Endothelial cell of umbilical vein (primary cell): ENCODE results near the gene KLHL10. TPM values are rescaled to one million over a fixed set of nuclear protein-coding genes. Genes with fewer than 3 reads are reported as not detected.
"Not testable (repeated sequence)": the region's sequence is repeated elsewhere in the genome, so short reads cannot be mapped to it uniquely, and the experiment has no call there.

Experiments used
- BruUV-seq: library from RNA; stranded (reverse); fragments of 400-500 nt; replicated peaks from 2 replicates; lab custom pipeline; 2021; lab: Mats Ljungman, UMichigan
- CTCF ChIA-PET: fragments of 300-600, 350-600 bp; sonication (Branson Sonifier 250); formaldehyde crosslinking; loops from one replicate; lab custom pipeline; 2021; ENCODE audit warnings: antibody characterized with exemption, inconsistent platforms; lab: Charles Lee
- POLR2A ChIA-PET: fragments of 300-600, 350-600 bp; sonication (Branson Sonifier 250); formaldehyde crosslinking; loops from one replicate; lab custom pipeline; 2021; ENCODE audit warnings: antibody characterized with exemption, inconsistent platforms; lab: Charles Lee
- DNase-seq: peaks from one replicate; pipeline ENCODE4 v3.0.0-alpha.2; 2011; ENCODE audit warnings: low read depth, low spot score
- FAIRE-seq: peaks from 2 replicates; lab custom pipeline; 2011; peaks lifted over from hg19 to GRCh38; lab: Jason Lieb, UNC
- H2AFZ ChIP-seq: 2 replicates; pipeline ENCODE4 v1.6.0; 2012; ENCODE audit warnings: low read depth, low read length, control low read depth, inconsistent platforms
- H3K27ac ChIP-seq: 2 replicates; pipeline ENCODE4 v1.5.1; 2011; ENCODE audit warnings: low read depth, mild to moderate bottlenecking, control low read depth, low read length, moderate library complexity; ENCODE audit not compliant: insufficient read depth
- H3K27me3 ChIP-seq, 2 experiments: 2 replicates each; pipeline versions ENCODE4 v1.6.0 to v1.6.1; 2011; ENCODE audit warnings: low read length in 2 of 2, mixed read lengths in 1 of 2; ENCODE audit not compliant: control insufficient read depth in 2 of 2, insufficient read depth in 2 of 2
- H3K36me3 ChIP-seq, 2 experiments: 2 replicates in 1 of 2; 3 replicates in 1 of 2; pipeline ENCODE4 v1.5.1; 2011; ENCODE audit warnings: low read length in 2 of 2, mild to moderate bottlenecking in 1 of 2, moderate library complexity in 1 of 2; ENCODE audit not compliant: control insufficient read depth in 2 of 2, insufficient read depth in 2 of 2; ENCODE audit errors: extremely low read depth in 1 of 2
- H3K4me1 ChIP-seq: 3 replicates; pipeline ENCODE4 v1.5.1; 2011; ENCODE audit warnings: mild to moderate bottlenecking, low read length; ENCODE audit not compliant: control insufficient read depth, insufficient read depth; ENCODE audit errors: extremely low read depth
- H3K4me2 ChIP-seq: 2 replicates; pipeline ENCODE4 v1.6.1; 2011; ENCODE audit warnings: low read length, control low read depth, mixed read lengths; ENCODE audit not compliant: insufficient read depth
- H3K4me3 ChIP-seq, 3 experiments: fragments of 200-600 bp in 1 of 3; sonication (generic), shearing (Covaris generic) in 1 of 3; replicated peaks in 1 of 3; 2 replicates each; pipeline ENCODE4 v1.5.1; 2011 to 2016; ENCODE audit warnings: control low read depth in 3 of 3, low read length in 3 of 3, mild to moderate bottlenecking in 2 of 3, inconsistent platforms in 1 of 3, low read depth in 1 of 3, moderate library complexity in 1 of 3; ENCODE audit not compliant: insufficient read depth in 1 of 3
- H3K79me2 ChIP-seq: 2 replicates; pipeline ENCODE4 v1.6.0; 2012; ENCODE audit warnings: low read length, inconsistent platforms; ENCODE audit not compliant: control insufficient read depth, insufficient read depth
- H3K9ac ChIP-seq: replicated peaks from 2 replicates; pipeline ENCODE3; 2011; ENCODE audit warnings: low read length, control low read depth; ENCODE audit not compliant: insufficient read depth; ENCODE audit errors: extremely low read depth
- H3K9me1 ChIP-seq: replicated peaks from 3 replicates; pipeline ENCODE4 v1.6.0; 2011; ENCODE audit warnings: mild to moderate bottlenecking, low read length; ENCODE audit not compliant: control insufficient read depth, insufficient read depth; ENCODE audit errors: extremely low read depth
- H3K9me3 ChIP-seq: replicated peaks from 2 replicates; pipeline ENCODE4 v1.5.1; 2012; ENCODE audit warnings: low read length, inconsistent platforms; ENCODE audit not compliant: control insufficient read depth, insufficient read depth
- H4K20me1 ChIP-seq: replicated peaks from 2 replicates; pipeline ENCODE3; 2011; ENCODE audit warnings: mild to moderate bottlenecking, low read length; ENCODE audit not compliant: control insufficient read depth, insufficient read depth; ENCODE audit errors: extremely low read depth
- CTCF ChIP-seq, 2 donors: IDR thresholded peaks; 1 replicate in 1 of 2; 2 replicates in 1 of 2; pipeline ENCODE4 v1.5.1; 2011; ENCODE audit warnings: low read length in 2 of 2, mild to moderate bottlenecking in 2 of 2, moderate library complexity in 2 of 2, control low read depth in 1 of 2, inconsistent platforms in 1 of 2, low read depth in 1 of 2; ENCODE audit not compliant: insufficient read depth in 1 of 2; ENCODE audit errors: extremely low read depth in 1 of 2
- GATA2 ChIP-seq: IDR thresholded peaks from 2 replicates; pipeline ENCODE4 v1.7.0; 2011; ENCODE audit warnings: low read depth, mild to moderate bottlenecking, moderate library complexity, mixed read lengths, low read length; ENCODE audit not compliant: insufficient read length, insufficient read depth
- MAX ChIP-seq: IDR thresholded peaks from 2 replicates; pipeline ENCODE4 v1.6.1; 2011; ENCODE audit not compliant: insufficient read depth, insufficient read length
- MYC ChIP-seq: IDR thresholded peaks from one replicate; pipeline ENCODE4 v1.6.1; 2011; ENCODE audit warnings: mild to moderate bottlenecking, low read depth, low read length
- POLR2AphosphoS5 ChIP-seq: IDR thresholded peaks from 2 replicates; pipeline ENCODE4 v1.6.1; 2012; ENCODE audit warnings: low read depth, mild to moderate bottlenecking, control low read depth, low read length, moderate library complexity; ENCODE audit not compliant: insufficient read depth
- dilution Hi-C: fragments of 300-500 bp; cut with MboI; formaldehyde crosslinking; loops from one replicate; pipeline ENCODE4 v1.15.0; 2019; ENCODE audit warnings: low sequenced_read_pairs; ENCODE audit not compliant: extremely low pct_ligation_motif_present
- intact Hi-C: fragments of 100-400 bp; cut with micrococcal nuclease; formaldehyde crosslinking; loops from one replicate; pipeline ENCODE4 v1.10.0; 2022
- polyA plus RNA-seq, 4 experiments: library from polyadenylated mRNA; depleted of rRNA in 3 of 4; stranded (reverse) in 3 of 4; unstranded in 1 of 4; fragments of >200 nt; gene quantifications; 2 replicates each; pipeline versions ENCODE4 v1.2.1 to v1.2.3, GENCODE V29; 2011 to 2012; ENCODE audit warnings: missing spikeins in 1 of 4
- total RNA-seq: library from RNA; stranded (reverse); gene quantifications from 2 replicates; pipeline ENCODE4 v1.2.3, GENCODE V29; 2021

KLHL10 gene
- total and polyA plus RNA-seq, 2 donors (not counting 3 experiments of a cell fraction or from before 2014, with no cell fraction given): 0.10 TPM; not detected in 1

DNA sequence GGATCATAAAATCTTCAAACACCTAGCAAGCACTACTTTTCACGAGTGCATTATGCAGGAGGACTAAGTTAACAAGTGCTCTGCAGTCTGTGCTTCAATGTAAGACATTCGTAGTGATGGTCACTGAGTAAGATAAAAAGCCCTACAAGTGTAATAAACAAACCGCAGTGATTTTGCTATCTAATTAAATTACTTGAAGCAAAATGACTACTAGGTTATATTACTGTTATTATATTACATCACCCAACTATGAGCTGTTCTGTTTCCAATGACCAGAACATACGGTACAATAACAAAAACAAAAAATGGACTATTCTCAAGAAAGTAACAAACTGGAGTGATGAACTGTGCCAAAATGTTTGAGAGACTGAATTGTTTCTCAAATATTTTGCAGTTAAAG is 11.2 kb downstream of the KLHL10 start:
- no peak overlapping the region for H3K4me2 ChIP-seq
- ChIA-PET POLR2A (no interaction called here), CTCF (interaction anchor here (1.2 to 2.5 kb wide), 2 partner anchors 11 to 14 kb away, joined by 3 to 7 read pairs; partner anchors contain the start of gene KLHL10)
- no peak for FAIRE-seq
- no peak overlapping the region for H3K27ac ChIP-seq
- DNase-seq: no peak
- no peaks in the 10 kb centered on the region for H3K4me1 ChIP-seq
- no peaks in the 10 kb centered on the region for H3K9me1 ChIP-seq
- H3K79me2 ChIP-seq: peaks cover 4% of the 10 kb centered on the region
- dilution Hi-C loops (no loop called here), intact Hi-C loops (no loop called here)
- H3K9me3 ChIP-seq: no peaks in the 10 kb centered on the region
- no TSS peak for BruUV-seq
- no peak overlapping the region for H3K4me3 ChIP-seq
- H3K9ac ChIP-seq: no peak overlapping the region
- H3K36me3 ChIP-seq: peaks cover 0 to 2% of the 10 kb centered on the region in 2 experiments
- no peaks in the 10 kb centered on the region for H4K20me1 ChIP-seq
- no peak overlapping the region for H2AFZ ChIP-seq
- no peak for TF ChIP-seq MYC
- H3K27me3 ChIP-seq: no peaks in the 10 kb centered on the region

- Histone ChIP-seq H3K27ac (no peak overlapping the region), H3K4me1 (no peaks in the 10 kb centered on the region), H3K4me2 (no peak overlapping the region), H3K27me3 (no peaks in the 10 kb centered on the region), H3K9me3 (no peaks in the 10 kb centered on the region), H3K9me1 (no peaks in the 10 kb centered on the region), H3K9ac (no peak overlapping the region), H2AFZ (no peak overlapping the region), H3K36me3 (peaks cover 2 to 4% of the 10 kb centered on the region in 2 experiments), H4K20me1 (no peaks in the 10 kb centered on the region), H3K79me2 (peaks cover 4% of the 10 kb centered on the region), H3K4me3 (no peak overlapping the region)
- no peak for TF ChIP-seq CTCF (IDR thresholded peaks at IDR 0.05; ENCODE audit: extremely low read depth in 1 of 2, insufficient read depth in 1 of 2, low read depth in 1 of 2, low read length in 2 of 2)
- no peak for TF ChIP-seq MAX
- TF ChIP-seq GATA2: no peak
- TF ChIP-seq POLR2AphosphoS5: no peak
- TF ChIP-seq MYC: no peak
- intact Hi-C loops: no loop called here
- no TSS peak for BruUV-seq
- ChIA-PET POLR2A (no interaction called here), CTCF (interaction anchor here (1.2 to 2.5 kb wide), 3 partner anchors 11 to 15 kb away, joined by 3 to 8 read pairs (median 7); partner anchors contain the start of genes KLHL10 and KLHL11)
- FAIRE-seq (peak; percentile 8), DNase-seq (no peak)
- dilution Hi-C loops: no loop called here
Measured at GRCh38 chr17:41849251-41849990, 11.8 kb downstream of the KLHL10 start.

- dilution Hi-C loops, POLR2A ChIA-PET: not testable (repeated sequence)
Measured at GRCh38 chr17:41851382-41851781, 13.8 kb downstream of the KLHL10 start.

More at GRCh38 chr17:41851382-41851781, 13.8 kb downstream of the KLHL10 start:
- H3K4me2 ChIP-seq, H3K79me2 ChIP-seq, H3K4me3 ChIP-seq, H3K9ac ChIP-seq, H3K36me3 ChIP-seq, FAIRE-seq, H3K4me1 ChIP-seq, BruUV-seq, DNase-seq, H3K9me1 ChIP-seq, intact Hi-C loops, H4K20me1 ChIP-seq, H3K9me3 ChIP-seq, H3K27me3 ChIP-seq, H3K27ac ChIP-seq, H2AFZ ChIP-seq: not testable (repeated sequence)
- CTCF ChIA-PET: interaction anchor here (0.9 to 1.1 kb wide), 2 partner anchors 9 to 11 kb away, joined by 3 read pairs; no protein-coding TSS in a partner anchor
